IPS-18a (cell line): ENCODE measurements around the gene ZRANB3.
"Not testable (repeated sequence)": the region's sequence is repeated elsewhere in the genome, so short reads cannot be mapped to it uniquely, and the experiment has no call there.

Source experiments
- H3K27ac ChIP-seq: one replicate; pipeline ENCODE4 v1.5.1; 2013; ENCODE audit warnings: low read length
- H3K27me3 ChIP-seq: one replicate; pipeline ENCODE4 v1.6.1; 2013; ENCODE audit warnings: mild to moderate bottlenecking, low read length; ENCODE audit not compliant: control insufficient read depth, insufficient read depth
- H3K36me3 ChIP-seq: one replicate; pipeline ENCODE4 v1.6.1; 2013; ENCODE audit warnings: low read depth, low read length; ENCODE audit not compliant: control insufficient read depth
- H3K4me1 ChIP-seq: one replicate; pipeline ENCODE4 v1.6.1; 2013; ENCODE audit warnings: low read depth, low read length; ENCODE audit not compliant: control insufficient read depth
- H3K4me3 ChIP-seq: one replicate; pipeline ENCODE4 v1.5.1; 2013; ENCODE audit warnings: low read length
- H3K9ac ChIP-seq: one replicate; pipeline ENCODE4 v1.6.1; 2013; ENCODE audit warnings: mild to moderate bottlenecking, low read length, moderate library complexity
- H3K9me3 ChIP-seq: one replicate; pipeline ENCODE4 v1.6.1; 2013; ENCODE audit warnings: low read depth, low read length; ENCODE audit not compliant: control insufficient read depth

ZRANB3 gene

GRCh38 chr2:135530313-135531230 lies at the start of gene ZRANB3:
ZRANB3 (minus strand) TSS chr2:135531218.
- Histone ChIP-seq H3K4me1 (peaks cover 7% of the 10 kb centered on the region), H3K27ac (peak within 1 kb of the TSS; percentile 85), H3K9me3 (no peaks in the 10 kb centered on the region), H3K36me3 (no peaks in the 10 kb centered on the region), H3K27me3 (no peaks in the 10 kb centered on the region), H3K9ac (peak within 1 kb of the TSS; percentile 76), H3K4me3 (peak within 1 kb of the TSS; percentile 72)

DNA sequence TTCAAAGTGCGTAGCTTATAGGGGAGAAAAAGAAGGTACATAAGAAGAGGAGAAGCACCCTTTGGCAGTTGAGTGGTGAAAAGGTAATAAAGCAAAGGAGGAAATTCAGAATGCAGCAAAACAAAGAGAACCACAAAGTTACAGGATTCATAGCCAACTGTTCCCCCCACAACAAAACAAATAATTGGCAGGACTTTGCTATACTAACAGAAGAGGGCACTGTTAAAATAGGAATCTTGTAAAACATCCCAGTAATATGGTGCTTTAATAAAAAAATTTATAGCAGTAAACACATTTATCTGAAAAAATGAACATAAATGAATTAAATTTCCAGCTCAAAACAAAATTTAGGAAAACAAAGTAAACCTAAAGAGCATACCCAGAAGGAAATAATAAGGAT lies 42.6 kb upstream of the ZRANB3 start:
- H3K4me3 ChIP-seq: no peak overlapping the region
- H3K4me1 ChIP-seq: no peaks in the 10 kb centered on the region
- no peak overlapping the region for H3K27ac ChIP-seq
- no peaks in the 10 kb centered on the region for H3K27me3 ChIP-seq
- no peaks in the 10 kb centered on the region for H3K9me3 ChIP-seq
- no peaks in the 10 kb centered on the region for H3K36me3 ChIP-seq
- no peak overlapping the region for H3K9ac ChIP-seq

GRCh38 chr2:135570884-135571283 lies 39.9 kb upstream of the ZRANB3 start:
- Histone ChIP-seq H3K4me1 (no peaks in the 10 kb centered on the region), H3K27ac (no peak overlapping the region), H3K27me3 (no peaks in the 10 kb centered on the region), H3K9me3 (no peaks in the 10 kb centered on the region), H3K4me3 (no peak overlapping the region), H3K36me3 (no peaks in the 10 kb centered on the region), H3K9ac (no peak overlapping the region)

- Histone ChIP-seq H3K36me3 (peaks cover 3% of the 10 kb centered on the region), H3K4me1 (no peaks in the 10 kb centered on the region), H3K9ac (no peak overlapping the region), H3K27me3 (no peaks in the 10 kb centered on the region), H3K4me3 (no peak overlapping the region), H3K27ac (no peak overlapping the region), H3K9me3 (no peaks in the 10 kb centered on the region)
These were observed 32.8 kb upstream of the ZRANB3 start for GRCh38 chr2:135563793-135564192.

GRCh38 chr2:135561925-135562324 lies 30.9 kb upstream of the ZRANB3 start:
- Histone ChIP-seq H3K9ac (no peak overlapping the region), H3K27ac (no peak overlapping the region), H3K4me1 (no peaks in the 10 kb centered on the region), H3K9me3 (no peaks in the 10 kb centered on the region), H3K27me3 (no peaks in the 10 kb centered on the region), H3K36me3 (peaks cover 3% of the 10 kb centered on the region), H3K4me3 (no peak overlapping the region)

- Histone ChIP-seq H3K4me1 (no peaks in the 10 kb centered on the region), H3K36me3 (no peaks in the 10 kb centered on the region), H3K4me3 (no peak overlapping the region), H3K9me3 (no peaks in the 10 kb centered on the region), H3K27ac (no peak overlapping the region), H3K9ac (no peak overlapping the region), H3K27me3 (no peaks in the 10 kb centered on the region)
These were observed 26.5 kb upstream of the ZRANB3 start for GRCh38 chr2:135557530-135557929.

DNA sequence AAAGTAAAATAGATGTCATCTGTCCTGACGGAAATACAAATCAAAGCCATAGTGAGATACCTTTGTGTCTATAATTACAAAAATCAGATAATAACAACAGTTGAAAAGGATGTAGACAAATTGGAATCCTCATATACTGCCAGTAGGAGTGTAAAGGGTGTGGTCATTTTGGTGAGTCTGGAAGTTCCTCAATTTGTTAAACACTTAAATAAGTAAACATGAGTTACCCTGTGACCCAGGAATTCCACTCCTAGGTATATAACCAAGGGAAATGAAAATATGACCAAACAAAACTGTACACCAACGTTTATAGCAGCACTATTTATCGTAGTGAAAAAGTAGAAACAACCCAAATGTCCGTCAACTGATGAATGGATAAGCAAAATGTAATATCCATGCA lies 24.3 kb upstream of the ZRANB3 start:
- Histone ChIP-seq H3K27ac (no peak overlapping the region), H3K9ac (no peak overlapping the region), H3K4me1 (no peaks in the 10 kb centered on the region), H3K27me3 (no peaks in the 10 kb centered on the region), H3K4me3 (no peak overlapping the region), H3K36me3 (no peaks in the 10 kb centered on the region), H3K9me3 (no peaks in the 10 kb centered on the region)

DNA sequence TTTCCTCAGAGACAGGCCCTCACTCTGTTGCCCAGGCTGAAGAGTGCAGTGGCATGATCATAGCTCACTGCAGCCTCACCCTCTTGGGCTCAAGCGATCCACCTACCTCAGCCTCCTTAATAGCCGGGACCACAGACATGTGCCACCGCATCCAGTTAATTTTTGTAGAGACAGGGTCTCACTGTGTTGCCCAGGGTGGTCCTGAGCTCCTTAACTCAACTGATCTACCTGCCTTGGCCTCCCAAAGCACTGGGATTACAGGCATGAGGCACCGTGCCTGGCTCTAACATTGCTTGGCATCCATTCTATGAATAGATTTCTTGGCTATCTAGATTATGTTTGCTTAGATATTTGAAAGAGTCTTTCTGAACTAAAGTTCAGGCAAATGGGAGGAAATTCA lies 21.9 kb upstream of the ZRANB3 start:
- Histone ChIP-seq H3K4me3 (no peak overlapping the region), H3K27me3 (no peaks in the 10 kb centered on the region), H3K36me3 (no peaks in the 10 kb centered on the region)

GRCh38 chr2:135551356-135551755 lies 20.3 kb upstream of the ZRANB3 start:
- Histone ChIP-seq H3K36me3 (no peaks in the 10 kb centered on the region), H3K27me3 (no peaks in the 10 kb centered on the region), H3K9ac (no peak overlapping the region), H3K4me3 (no peak overlapping the region), H3K9me3 (no peaks in the 10 kb centered on the region), H3K4me1 (no peaks in the 10 kb centered on the region), H3K27ac (no peak overlapping the region)

More for the DNA sequence above, 21.9 kb upstream of the ZRANB3 start:
- Histone ChIP-seq H3K9ac (no peak overlapping the region), H3K4me1 (no peaks in the 10 kb centered on the region), H3K27ac (no peak overlapping the region), H3K9me3 (no peaks in the 10 kb centered on the region)

- no peaks in the 10 kb centered on the region for H3K4me1 ChIP-seq
- no peaks in the 10 kb centered on the region for H3K9me3 ChIP-seq
- no peak overlapping the region for H3K27ac ChIP-seq
- no peak overlapping the region for H3K9ac ChIP-seq
- no peaks in the 10 kb centered on the region for H3K36me3 ChIP-seq
- no peak overlapping the region for H3K4me3 ChIP-seq
- no peaks in the 10 kb centered on the region for H3K27me3 ChIP-seq
These were observed 16.3 kb upstream of the ZRANB3 start for GRCh38 chr2:135547311-135547710.

GRCh38 chr2:135546436-135546835 lies 15.4 kb upstream of the ZRANB3 start:
- Histone ChIP-seq H3K4me1 (no peaks in the 10 kb centered on the region), H3K4me3 (no peak overlapping the region), H3K9me3 (no peaks in the 10 kb centered on the region), H3K36me3 (no peaks in the 10 kb centered on the region), H3K27me3 (no peaks in the 10 kb centered on the region), H3K27ac (no peak overlapping the region), H3K9ac (no peak overlapping the region)

- not testable (repeated sequence) for H3K9ac ChIP-seq, H3K27ac ChIP-seq, H3K4me3 ChIP-seq, H3K9me3 ChIP-seq, H3K4me1 ChIP-seq, H3K36me3 ChIP-seq, H3K27me3 ChIP-seq
These were observed 2.5 kb upstream of the ZRANB3 start for GRCh38 chr2:135533545-135533944.
